H1 (cell line): ENCODE measurements around the gene SLC9A3. TPM values are rescaled to one million over a fixed set of nuclear protein-coding genes. Genes with fewer than 3 reads are reported as not detected.

Experiments used
- ASH2L ChIP-seq: fragments of 200-600, 300-600 bp; sonication (generic); IDR thresholded peaks from one replicate; pipeline ENCODE4 v1.7.1; 2017; ENCODE audit warnings: low read length
- BRCA1 ChIP-seq: IDR thresholded peaks from 2 replicates; pipeline ENCODE4 v1.6.1; 2012; ENCODE audit warnings: low read depth, low read length, improper control_type of control experiment
- CHD7 ChIP-seq: fragments of 300-600 bp; sonication (generic); IDR thresholded peaks from 2 replicates; pipeline ENCODE4 v1.7.1; 2012; ENCODE audit warnings: low read length, moderate library complexity, mild to moderate bottlenecking, inconsistent platforms; ENCODE audit not compliant: insufficient replicate concordance
- GABPA ChIP-seq: IDR thresholded peaks from 2 replicates; pipeline ENCODE4 v1.6.1; 2011; ENCODE audit warnings: mild to moderate bottlenecking, low read length, moderate library complexity, borderline replicate concordance; ENCODE audit not compliant: insufficient read depth
- JUN ChIP-seq: IDR thresholded peaks from 2 replicates; pipeline ENCODE4 v1.6.1; 2011; ENCODE audit warnings: low read depth, mild to moderate bottlenecking, improper control_type of control experiment, low read length
- TAF1 ChIP-seq: IDR thresholded peaks from 2 replicates; pipeline ENCODE4 v1.6.1; 2011; ENCODE audit warnings: mild to moderate bottlenecking, low read depth, low read length
- polyA plus RNA-seq, 7 experiments: library from polyadenylated mRNA; depleted of rRNA in 3 of 7; stranded (reverse) in 5 of 7; unstranded in 2 of 7; fragments of >200 nt in 5 of 7; fragments of 200-250 nt in 2 of 7; gene quantifications; 1 replicate in 5 of 7; 2 replicates in 1 of 7; 4 replicates in 1 of 7; pipeline versions ENCODE4 v1.2.1 to v1.2.3, GENCODE V29; 2011 to 2013; ENCODE audit warnings: missing spikeins in 2 of 7, mixed read lengths in 2 of 7
- total RNA-seq: library from RNA; stranded (reverse); fragmentation: NEBNext Ultra II Directional; extraction: Animal tissue kit (Norgen Biotek cat#: 25700); gene quantifications from 2 replicates; pipeline ENCODE4 v1.2.1, GENCODE V29; 2021

Gene SLC9A3
- total and polyA plus RNA-seq, 2 of the 8 experiments (the other 6 are each of a cell fraction or from before 2014, with no cell fraction given) = 0.95 to 1.0 TPM

DNA sequence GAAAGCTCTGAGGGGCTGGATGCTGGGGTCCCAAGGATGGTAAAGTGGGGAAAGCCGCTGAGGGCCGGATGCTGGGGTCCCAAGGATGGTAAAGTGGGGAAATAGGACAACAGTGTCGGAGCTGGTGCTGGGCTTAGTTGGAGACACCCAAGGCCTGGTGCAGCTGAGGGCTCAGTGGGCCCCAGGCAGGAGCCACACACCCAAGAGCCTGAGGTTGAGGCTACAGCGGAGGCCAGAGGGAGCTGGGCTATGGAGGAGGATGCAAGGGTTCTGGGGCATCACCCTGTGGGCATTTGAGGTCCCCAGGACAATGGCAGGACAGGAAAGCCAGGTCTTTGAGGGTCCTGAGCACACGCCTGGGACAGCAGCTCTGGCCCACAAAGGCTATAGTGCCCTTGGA, 19.1 kb upstream of the SLC9A3 start (continued):
- TF ChIP-seq CHD7 (no peak), TAF1 (no peak), GABPA (no peak), BRCA1 (no peak), JUN (no peak), ASH2L (no peak)
